Measurements from ENCODE around the gene SPOP.

Gene SPOP

DNA sequence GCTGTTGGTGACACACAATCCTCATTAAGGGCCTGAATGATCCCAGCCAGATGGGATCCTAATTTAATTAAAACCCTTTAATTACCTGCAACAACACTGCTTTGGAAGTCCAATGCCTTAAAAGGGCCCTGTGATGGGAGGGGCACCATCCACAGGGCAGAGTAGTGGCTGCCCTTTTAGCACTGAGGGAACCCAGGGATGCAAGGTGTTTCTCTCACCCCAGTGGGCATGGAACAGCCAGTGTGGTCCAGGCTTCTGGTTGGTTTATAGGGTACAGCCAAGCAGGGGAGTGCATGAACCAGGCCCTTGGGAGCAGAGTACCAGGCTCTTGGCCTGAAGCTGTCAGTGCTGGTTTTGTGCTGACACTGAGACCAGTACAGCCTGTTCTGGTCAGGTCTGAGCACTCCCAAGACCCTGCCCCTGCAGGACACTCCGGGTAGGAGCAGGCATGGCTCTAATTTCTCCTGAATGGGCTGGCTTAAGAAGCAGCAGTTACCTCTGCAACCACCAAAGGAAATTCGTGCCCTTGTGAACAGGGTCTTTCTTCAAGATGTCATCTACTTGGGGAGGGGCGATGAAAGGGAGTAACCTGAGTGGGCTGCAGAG, 92.4 kb downstream of the SPOP start:
- no peak for DNase-seq (ENCODE audit: low read depth in 2 of 2)

DNA sequence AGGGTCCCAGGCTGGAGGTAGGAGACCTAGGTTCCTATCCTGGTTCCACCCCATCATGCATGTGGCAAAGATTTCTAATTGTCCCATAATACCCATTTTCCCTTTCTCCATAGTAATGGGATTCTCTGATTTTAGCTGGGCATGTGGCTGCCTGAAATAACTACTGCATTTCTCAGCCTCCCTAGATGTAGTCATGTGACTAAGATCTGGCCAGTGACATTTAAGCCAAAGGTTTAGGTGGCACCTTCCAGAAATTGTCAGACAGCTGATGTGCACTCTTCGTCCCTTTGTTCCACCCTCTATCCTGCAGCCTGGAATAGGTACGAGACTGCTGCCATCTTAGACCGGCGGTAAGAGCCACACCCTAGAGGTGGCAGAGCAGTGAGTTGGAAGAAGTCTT, 94.0 kb downstream of the SPOP start:
- no peak for DNase-seq (ENCODE audit: low read depth in 2 of 2)

GRCh38 chr17:49583226-49583625, 94.7 kb downstream of the SPOP start:
- no peak for DNase-seq (ENCODE audit: low read depth in 2 of 2)

DNA sequence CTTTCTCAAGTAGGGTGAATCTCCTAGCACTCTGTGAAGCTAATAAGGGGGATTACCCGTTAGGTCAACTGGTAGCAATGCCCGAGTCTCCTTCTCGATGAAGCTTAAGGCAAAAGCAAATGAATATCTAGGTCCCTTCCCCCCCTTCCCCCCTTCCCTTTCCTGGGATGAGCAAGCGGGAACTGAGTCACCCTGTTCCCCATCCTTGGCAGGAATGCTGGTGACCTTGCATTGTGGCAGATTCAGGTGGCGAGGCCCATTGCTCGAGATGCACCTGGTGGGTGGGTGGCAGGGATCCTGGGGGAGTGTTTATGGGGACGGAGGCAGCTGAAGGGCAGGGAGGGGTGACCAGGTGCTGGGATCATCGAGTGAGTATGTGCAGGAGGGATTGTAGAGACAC, 95.1 kb downstream of the SPOP start:
- DNase-seq (ENCODE audit: low read depth in 2 of 2) = no peak

DNA sequence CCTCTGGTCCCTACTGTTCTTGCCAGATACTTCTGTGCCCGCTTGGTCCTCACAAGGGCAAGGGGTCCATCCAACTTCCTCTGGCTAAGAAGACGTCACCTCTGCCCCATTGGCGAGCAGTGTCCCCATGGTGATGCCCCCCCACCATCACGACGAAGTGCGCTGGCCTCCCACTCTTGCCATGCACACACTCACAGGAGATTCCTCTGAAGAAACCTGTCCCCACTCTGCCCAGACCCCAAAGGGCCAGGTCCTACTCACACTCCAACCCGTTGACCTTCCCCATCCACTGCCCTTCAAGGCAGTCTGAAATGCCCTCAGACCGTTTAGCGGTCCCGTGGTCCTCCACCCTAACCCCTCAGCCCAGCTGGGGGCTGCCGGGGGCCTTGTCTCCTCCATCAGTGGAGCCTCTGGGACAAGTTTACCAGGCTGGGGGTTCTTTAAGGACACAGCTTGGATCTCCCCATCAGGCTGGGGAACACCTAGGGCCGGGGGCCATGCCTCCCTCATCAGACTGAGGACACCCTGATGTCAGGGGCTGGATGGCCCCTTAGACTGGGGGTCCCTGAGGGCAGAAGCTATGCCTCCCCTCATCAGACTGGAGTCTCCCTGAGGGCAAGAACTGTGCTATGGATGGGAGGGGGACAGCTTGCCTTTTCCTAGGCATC, 95.7 kb downstream of the SPOP start:
- DNase-seq (ENCODE audit: low read depth in 2 of 2) = no peak

DNA sequence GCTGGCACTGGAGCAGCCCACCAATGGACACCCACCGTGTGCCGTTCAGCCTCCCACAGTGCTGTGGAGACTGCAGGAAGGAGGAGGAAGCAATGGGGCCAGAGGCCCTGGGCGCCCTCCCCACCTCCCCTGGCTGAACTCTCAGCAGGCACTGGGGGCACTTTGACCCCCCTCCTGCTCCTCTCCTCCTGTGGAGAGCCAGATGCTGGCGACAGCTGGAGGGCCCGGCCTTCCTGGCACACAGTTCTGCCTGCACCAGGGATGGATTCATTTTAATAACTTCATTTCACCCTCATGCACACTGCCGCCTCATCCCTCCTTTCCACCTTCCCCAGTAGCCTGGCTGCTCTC, 96.3 kb downstream of the SPOP start:
- DNase-seq (ENCODE audit: low read depth in 2 of 2) = no peak

- DNase-seq (ENCODE audit: low read depth in 2 of 2) = no peak
These were observed 96.8 kb downstream of the SPOP start for GRCh38 chr17:49580981-49581647.

GRCh38 chr17:49580055-49580721, 97.7 kb downstream of the SPOP start:
- no peak for DNase-seq (ENCODE audit: low read depth in 2 of 2)

DNA sequence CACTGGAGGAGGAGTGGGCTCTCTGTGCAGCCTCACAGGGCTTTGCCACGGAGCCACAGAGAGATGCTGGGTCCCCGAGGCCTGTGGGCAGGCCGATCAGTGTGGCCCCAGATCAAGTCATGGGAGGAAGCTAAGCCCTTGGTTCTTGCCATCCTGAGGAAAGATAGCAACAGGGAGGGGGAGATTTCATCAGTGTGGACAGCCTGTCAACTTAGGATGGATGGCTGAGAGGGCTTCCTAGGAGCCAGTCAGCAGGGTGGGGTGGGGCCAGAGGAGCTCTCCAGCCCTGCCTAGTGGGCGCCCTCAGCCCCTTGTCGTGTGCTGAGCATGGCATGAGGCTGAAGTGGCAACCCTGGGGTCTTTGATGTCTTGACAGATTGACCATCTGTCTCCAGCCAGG, 98.4 kb downstream of the SPOP start:
- DNase-seq (ENCODE audit: low read depth in 2 of 2) = no peak

DNA sequence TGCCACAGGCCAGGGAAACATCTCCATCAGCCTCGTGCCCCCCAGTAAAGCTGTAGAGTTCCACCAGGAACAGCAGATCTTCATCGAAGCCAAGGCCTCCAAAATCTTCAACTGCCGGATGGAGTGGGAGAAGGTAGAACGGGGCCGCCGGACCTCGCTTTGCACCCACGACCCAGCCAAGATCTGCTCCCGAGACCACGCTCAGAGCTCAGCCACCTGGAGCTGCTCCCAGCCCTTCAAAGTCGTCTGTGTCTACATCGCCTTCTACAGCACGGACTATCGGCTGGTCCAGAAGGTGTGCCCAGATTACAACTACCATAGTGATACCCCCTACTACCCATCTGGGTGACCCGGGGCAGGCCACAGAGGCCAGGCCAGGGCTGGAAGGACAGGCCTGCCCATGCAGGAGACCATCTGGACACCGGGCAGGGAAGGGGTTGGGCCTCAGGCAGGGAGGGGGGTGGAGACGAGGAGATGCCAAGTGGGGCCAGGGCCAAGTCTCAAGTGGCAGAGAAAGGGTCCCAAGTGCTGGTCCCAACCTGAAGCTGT, 98.9 kb downstream of the SPOP start:
- no peak for DNase-seq (ENCODE audit: low read depth in 2 of 2)

GRCh38 chr17:49578414-49578813, 99.5 kb downstream of the SPOP start:
- no peak for DNase-seq (ENCODE audit: low read depth in 2 of 2)

GRCh38 chr17:49577963-49578362, 99.9 kb downstream of the SPOP start:
- DNase-seq (ENCODE audit: low read depth in 2 of 2) = no peak

DNA sequence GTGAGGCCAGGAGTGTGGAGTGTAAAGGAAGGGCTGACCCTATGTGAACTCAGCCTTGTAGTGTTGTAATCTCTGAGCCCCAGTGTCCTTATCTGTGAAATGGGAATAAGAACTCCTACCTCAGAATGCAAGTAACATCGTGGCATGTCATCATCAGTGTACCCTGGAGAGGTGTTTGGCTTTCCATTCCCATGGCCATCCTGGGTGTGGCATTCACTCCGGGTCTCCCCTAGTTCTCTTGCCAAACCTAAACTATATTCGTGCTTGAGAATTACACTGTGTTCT, 100.3 kb downstream of the SPOP start:
- DNase-seq (ENCODE audit: low read depth in 2 of 2) = no peak

DNA sequence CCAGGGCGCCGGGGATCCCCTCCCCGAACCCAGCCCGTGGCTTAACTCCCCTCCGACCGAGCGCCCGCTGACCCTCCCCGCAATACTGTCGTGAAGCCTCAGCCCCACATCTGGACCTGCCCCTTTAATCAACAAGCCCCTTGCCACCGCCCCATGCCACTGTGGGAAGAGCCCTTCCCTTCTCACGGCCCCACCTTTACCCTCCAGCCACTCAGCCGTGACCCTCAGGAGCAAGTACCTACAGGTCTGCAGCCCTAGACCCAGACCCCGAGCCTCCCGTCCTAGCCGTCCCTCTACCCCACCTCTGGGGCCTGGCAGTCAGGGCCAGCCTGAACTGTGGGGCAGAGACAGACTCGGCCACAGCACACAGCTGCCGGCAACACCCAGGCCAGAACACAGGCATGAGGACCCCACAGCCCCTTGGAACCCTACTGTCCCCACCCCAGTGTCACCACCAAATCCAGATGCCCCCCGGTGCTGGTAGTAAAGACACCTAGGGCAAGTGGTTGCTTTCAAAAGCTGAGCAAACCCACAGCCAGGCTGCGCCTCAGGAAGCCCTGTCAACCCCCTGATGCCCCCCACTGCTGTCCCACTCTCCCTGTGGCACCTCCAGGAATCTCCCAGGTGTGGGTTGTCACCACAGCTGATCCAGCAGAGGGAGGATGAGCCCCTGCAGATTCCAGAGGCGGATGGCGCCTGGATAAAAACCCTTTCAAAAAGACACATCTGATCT, 100.8 kb downstream of the SPOP start:
- DNase-seq (ENCODE audit: low read depth in 2 of 2) = no peak

DNA sequence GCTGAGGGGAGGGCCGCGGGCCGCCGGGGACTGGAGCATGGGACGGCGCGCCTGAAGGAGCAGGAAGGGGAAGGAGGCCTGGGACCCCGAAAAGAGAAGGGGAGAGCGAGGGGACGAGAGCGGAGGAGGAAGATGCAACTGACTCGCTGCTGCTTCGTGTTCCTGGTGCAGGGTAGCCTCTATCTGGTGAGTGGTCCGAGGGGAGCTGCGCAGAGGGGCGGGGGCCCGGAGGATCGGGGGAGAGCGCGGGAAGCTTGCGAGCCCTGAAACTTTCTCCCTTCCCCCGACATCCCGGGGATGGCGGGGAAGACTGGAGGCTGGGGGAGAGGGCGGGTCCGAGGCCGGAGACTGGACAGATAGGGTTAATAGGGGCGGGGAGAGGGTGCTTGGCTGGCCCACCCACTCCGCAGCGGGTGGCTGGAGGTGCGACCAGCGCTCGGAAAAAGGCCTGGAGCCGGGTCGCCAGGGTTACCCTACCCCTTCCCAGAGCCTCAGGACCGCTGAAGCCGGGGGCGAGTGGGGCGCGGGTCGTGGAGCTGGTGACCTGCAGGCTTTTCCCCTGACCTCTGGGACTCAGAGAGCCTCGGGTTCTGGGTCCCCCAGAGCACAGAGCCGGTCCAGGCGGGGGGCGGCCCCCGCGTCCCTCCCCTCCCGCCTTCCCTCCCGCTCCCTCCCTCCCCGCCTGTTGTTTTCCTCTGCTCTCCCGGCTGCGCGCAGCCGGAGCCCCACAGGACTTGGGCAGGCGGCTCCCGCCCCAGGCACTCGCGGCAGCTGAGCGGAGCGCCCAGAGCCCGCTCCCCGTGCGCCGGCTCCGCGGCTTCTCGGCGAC, 101.6 kb downstream of the SPOP start:
- no peak for DNase-seq (ENCODE audit: low read depth in 2 of 2)

- peak; percentile 51 to 65 for DNase-seq (ENCODE audit: low read depth in 2 of 2)
These were observed 102.2 kb downstream of the SPOP start, which contains the start of gene NXPH3 for GRCh38 chr17:49575679-49576087. Gene NXPH3, plus strand, starts transcription at chr17:49575871. Its CDS starts 349 bp downstream, at chr17:49576220.

GRCh38 chr17:49574945-49575678, 102.8 kb downstream of the SPOP start:
- DNase-seq (ENCODE audit: low read depth in 2 of 2) = no peak

DNA sequence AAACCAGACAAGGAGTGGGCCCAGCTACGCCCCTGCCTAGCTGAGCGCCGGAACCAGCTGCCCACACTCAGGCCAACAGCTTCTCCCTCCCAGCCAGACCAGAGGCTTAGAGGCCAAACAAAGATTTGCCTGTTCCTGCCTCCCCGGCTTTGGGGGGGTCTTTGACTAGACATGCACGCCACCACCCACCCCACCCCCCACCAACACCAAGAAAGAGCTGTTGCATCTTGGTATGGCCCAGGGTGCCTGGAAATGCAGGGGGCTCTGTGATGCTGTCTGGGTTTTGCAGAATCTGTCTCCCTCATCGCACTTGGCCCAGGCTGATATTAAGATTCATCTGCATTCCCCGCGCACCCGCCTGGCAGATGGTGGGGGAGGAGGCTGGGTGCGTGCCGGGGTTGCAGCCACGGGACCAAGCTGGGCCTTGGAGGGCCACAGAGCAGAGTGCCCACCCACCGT, 103.5 kb downstream of the SPOP start:
- DNase-seq (ENCODE audit: low read depth in 2 of 2) = no peak

DNA sequence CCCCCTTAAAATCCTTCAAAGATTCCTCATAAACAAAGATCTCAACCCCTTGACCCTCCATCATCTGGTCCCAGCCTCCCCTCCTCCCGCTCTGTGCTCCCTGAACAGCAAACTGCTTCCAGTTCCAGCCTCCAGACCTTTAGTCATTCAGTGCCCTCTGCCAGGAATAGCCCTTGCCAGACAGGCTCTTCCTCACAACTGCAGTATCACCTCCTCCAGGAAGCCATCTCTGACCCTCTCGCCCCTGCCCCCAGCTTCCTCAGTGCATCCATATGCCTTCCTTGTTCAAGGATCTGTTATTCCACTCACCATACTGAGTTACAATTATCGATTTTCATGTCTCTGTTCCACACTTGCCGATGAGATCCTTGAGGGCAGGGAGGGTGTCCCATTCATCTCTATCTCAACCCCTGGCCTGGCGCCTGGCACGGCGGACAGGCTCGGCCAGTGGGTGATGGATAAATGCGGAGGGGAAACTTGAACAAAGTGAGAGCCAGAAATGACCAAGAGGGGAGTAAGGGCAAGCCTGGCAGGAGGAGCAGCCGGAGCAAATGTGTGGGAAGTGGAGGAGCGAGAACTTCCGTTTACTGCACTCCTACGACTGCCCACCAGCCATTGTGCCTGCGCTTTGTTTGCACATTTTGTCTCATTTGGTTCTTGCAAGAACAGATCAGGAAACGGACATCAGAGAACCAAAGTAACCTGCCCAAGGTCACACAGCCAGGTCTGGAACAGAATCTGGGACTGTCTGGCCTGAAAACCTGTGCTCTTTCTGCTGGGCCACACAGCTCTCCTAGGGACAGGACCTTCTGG, 104.2 kb downstream of the SPOP start:
- DNase-seq (ENCODE audit: low read depth in 2 of 2) = no peak

Measured in stimulated activated CD8-positive, alpha-beta memory T cell treated with anti-CD3 and anti-CD28 coated beads, Interleukin-15, amount 100 ng/mL, for 48 hours (primary cell).